Heart left ventricle (tissue), 16 donors: ENCODE data around the gene CHD1. TPM values are rescaled to one million over a fixed set of nuclear protein-coding genes. Genes with fewer than 3 reads are reported as not detected.

Experiments used
- ATAC-seq, 4 donors: fragments of 200-7000 bp; cut with Tn5 transposase; one replicate each; pipeline ENCODE4 v1.9.1; 2020 to 2022; ENCODE audit warnings: moderate library complexity in 4 of 4, mild to moderate bottlenecking in 3 of 4, moderate number of reproducible peaks in 1 of 4
- DNase-seq, 5 donors: peaks; one replicate each; pipeline ENCODE4 v3.0.0-alpha.2; 2020
- H3K27ac ChIP-seq, 12 donors: fragments of 200-600 bp; sonication (generic) in 4 of 12; one replicate each; pipeline versions ENCODE4 v1.5.0 to v1.8.0; 2016 to 2022; ENCODE audit warnings: mild to moderate bottlenecking in 2 of 12
- H3K27me3 ChIP-seq, 9 donors: fragments of 200-600 bp; sonication (generic) in 2 of 9; one replicate each; pipeline versions ENCODE4 v1.5.1 to v1.8.0; 2016 to 2022; ENCODE audit warnings: mild to moderate bottlenecking in 3 of 9
- H3K36me3 ChIP-seq, 9 donors: fragments of 200-600 bp; sonication (generic) in 2 of 9; one replicate each; pipeline versions ENCODE4 v1.5.0 to v1.8.0; 2018 to 2022; ENCODE audit warnings: mild to moderate bottlenecking in 2 of 9
- H3K4me1 ChIP-seq, 12 donors: fragments of 200-600 bp; sonication (generic) in 4 of 12; one replicate each; pipeline versions ENCODE4 v1.5.0 to v1.8.0; 2016 to 2022; ENCODE audit warnings: mild to moderate bottlenecking in 3 of 12
- H3K4me3 ChIP-seq, 12 donors: fragments of 200-600 bp; sonication (generic) in 4 of 12; one replicate each; pipeline versions ENCODE4 v1.5.0 to v1.8.0; 2017 to 2022; ENCODE audit warnings: mild to moderate bottlenecking in 9 of 12, moderate library complexity in 4 of 12
- H3K9me3 ChIP-seq, 12 donors: fragments of 200-600 bp; sonication (generic) in 4 of 12; one replicate each; pipeline versions ENCODE4 v1.5.0 to v1.8.0; 2016 to 2022; ENCODE audit warnings: mild to moderate bottlenecking in 1 of 12
- CTCF ChIP-seq, 12 donors: fragments of 200-600 bp; sonication (generic) in 4 of 12; IDR thresholded peaks; one replicate each; pipeline versions ENCODE4 v1.5.0 to v1.8.0; 2018 to 2022; ENCODE audit warnings: antibody characterized with exemption in 12 of 12, mild to moderate bottlenecking in 5 of 12
- POLR2A ChIP-seq, 2 donors: fragments of 450-650 bp; IDR thresholded peaks; one replicate each; pipeline ENCODE4 v1.6.1; 2017; ENCODE audit warnings: antibody characterized with exemption in 2 of 2, mild to moderate bottlenecking in 2 of 2, moderate library complexity in 2 of 2
- WGBS, 4 donors: extraction: QIAGEN DNeasy Blood & Tissue Kit in 2 of 4; methylation state at CpG; one replicate each; pipeline versions ENCODE4 v1.1.5 to v1.1.7; 2013 to 2018; 5-methylcytosine and 5-hydroxymethylcytosine counted together
- intact Hi-C, 10 donors: fragments of 100-400 bp; cut with DNase I; formaldehyde crosslinking; loops; one replicate each; pipeline versions ENCODE4 v1.11.1 to v1.14.2; 2022
- polyA plus RNA-seq, 2 donors: library from polyadenylated mRNA; stranded (reverse); fragments of 200-250 nt; gene quantifications; one replicate each; pipeline ENCODE4 v1.2.3, GENCODE V29; 2013
- total RNA-seq, 9 donors: library from RNA; depleted of rRNA in 2 of 9; stranded (reverse); fragments of >200 nt in 2 of 9; fragmentation: NEBNext Ultra II Directional in 3 of 9; extraction: Animal tissue kit (Norgen Biotek cat#: 25700) in 3 of 9; gene quantifications; one replicate each; pipeline versions ENCODE4 v1.1.0 to v1.2.4, GENCODE V29; 2016 to 2023
- donor health status: ischemic (EF 13 %, LVEDD 7.1; RV severe dilation, severe dysfunction).
- donor health status: healthy with polysubstance abuse.
- donor health status: DM: no; HTN: yes; CAD: no.
- donor health status: DM: no; HTN: no; CAD: no.
- donor health status: ischemic (EF 25% LVEDD 6.9; RV normal size, moderate dysfunction).
- donor health status: ischemic (EF 25% LVEDD 5.7; RV mildly dilated, moderate dysfunction).
- donor health status: healthy.
- donor health status: DM: yes; HTN: yes; CAD: no.
- donor health status: ischemic (EF 35%, LVEDD 5.7; RV mildly dilated, moderate dysfunction).
- donor health status: nonischemic (EF 11% LVEDD 7.7; RV severe dilation, severe dysfunction).
- donor health status: DM: yes; HTN: yes; CAD: no.
- donor health status: PGD.
- donor health status: ischemic (EF 29% LVEDD 5.4; RV normal size, mild dysfunction).
- donor health status: nonischemic (EF 23%, LVEDD 6.1; RV moderate dilation, normal function).

The CHD1 gene
- total and polyA plus RNA-seq, 11 donors, result 8.6 to 24.0 (median 13.4) TPM

- Histone ChIP-seq H3K27me3 (no peaks in the 10 kb centered on the region), H3K4me1 (no peaks in the 10 kb centered on the region), H3K36me3 (no peaks in the 10 kb centered on the region), H3K4me3 (no peak overlapping the region), H3K27ac (no peak overlapping the region), H3K9me3 (peaks cover 0 to 21% (median 0%) of the 10 kb centered on the region in 12 donors)
- TF ChIP-seq CTCF (IDR thresholded peaks at IDR 0.05) (no peak), POLR2A (IDR thresholded peaks at IDR 0.05) (no peak)
- ATAC-seq, result no peak
- no peak for DNase-seq
- intact Hi-C loops, result no loop called here
- 93 to 95% (median 95%) methylated on average over 4 of the region's 4 CpGs for WGBS, 4 donors
Observed at GRCh38 chr5:98965226-98965625, 36.4 kb upstream of the CHD1 start.

GRCh38 chr5:98964621-98965020 is 35.8 kb upstream of the CHD1 start:
- Histone ChIP-seq H3K36me3 (no peaks in the 10 kb centered on the region), H3K4me3 (no peak overlapping the region), H3K9me3 (peaks cover 0 to 21% (median 0%) of the 10 kb centered on the region in 12 donors), H3K27ac (no peak overlapping the region), H3K27me3 (no peaks in the 10 kb centered on the region), H3K4me1 (no peaks in the 10 kb centered on the region)
- intact Hi-C loops, result no loop called here
- no peak for ATAC-seq
- TF ChIP-seq POLR2A (IDR thresholded peaks at IDR 0.05) (no peak), CTCF (IDR thresholded peaks at IDR 0.05) (no peak)
- DNase-seq, result no peak

GRCh38 chr5:98963019-98963418 is 34.2 kb upstream of the CHD1 start:
- Histone ChIP-seq H3K4me1 (no peaks in the 10 kb centered on the region), H3K9me3 (peaks cover 0 to 21% (median 0%) of the 10 kb centered on the region in 12 donors), H3K27ac (no peak overlapping the region), H3K27me3 (no peaks in the 10 kb centered on the region), H3K4me3 (no peak overlapping the region), H3K36me3 (no peaks in the 10 kb centered on the region)
- WGBS, 4 donors, result 71 to 83% (median 74%) methylated on average over 3 of the region's 3 CpGs
- DNase-seq (no peak), ATAC-seq (no peak)
- TF ChIP-seq CTCF (IDR thresholded peaks at IDR 0.05) (no peak), POLR2A (IDR thresholded peaks at IDR 0.05) (no peak)
- intact Hi-C loops, result no loop called here

- H3K4me1 ChIP-seq, result no peaks in the 10 kb centered on the region
- intact Hi-C loops, result no loop called here
- TF ChIP-seq POLR2A (IDR thresholded peaks at IDR 0.05) (no peak), CTCF (IDR thresholded peaks at IDR 0.05) (no peak)
Observed at GRCh38 chr5:98962587-98962986, 33.8 kb upstream of the CHD1 start.

More at GRCh38 chr5:98962587-98962986, 33.8 kb upstream of the CHD1 start:
- Histone ChIP-seq H3K27me3 (no peaks in the 10 kb centered on the region), H3K4me3 (no peak overlapping the region), H3K27ac (no peak overlapping the region), H3K9me3 (peaks cover 0 to 21% (median 0%) of the 10 kb centered on the region in 12 donors), H3K36me3 (no peaks in the 10 kb centered on the region)
- ATAC-seq (no peak), DNase-seq (no peak)
